ENCODE results near the gene NXPH1.

DNA sequence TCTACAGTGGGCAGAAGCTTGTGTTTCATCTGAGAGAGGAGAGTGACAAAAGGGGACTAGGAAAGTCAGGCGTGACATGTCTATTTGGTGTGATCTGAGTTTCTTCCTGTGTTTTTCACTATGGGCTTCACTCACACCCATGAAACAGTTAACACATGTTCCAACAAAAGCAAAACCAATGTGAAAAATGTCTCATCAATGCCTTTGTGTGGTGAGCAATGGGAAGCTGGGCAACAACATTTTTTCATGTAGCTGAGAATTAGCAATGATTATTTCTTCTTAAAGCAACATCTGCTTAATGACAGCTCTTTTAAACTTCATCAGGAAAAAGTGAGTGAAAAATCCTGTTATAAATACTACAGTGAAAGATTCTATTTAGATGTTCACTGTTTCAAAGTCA, 76.2 kb downstream of the NXPH1 start:
- TF ChIP-seq CTCF (IDR thresholded peaks at IDR 0.05; ENCODE audit: poor library complexity, severe bottlenecking) (no peak), MXI1 (conservative IDR thresholded peaks at IDR 0.05; ENCODE audit: poor library complexity, severe bottlenecking) (no peak), TAF1 (IDR thresholded peaks at IDR 0.05; ENCODE audit: low read depth) (no peak), EZH2 (IDR thresholded peaks at IDR 0.05; ENCODE audit: borderline replicate concordance, insufficient read depth, low read length, poor library complexity, severe bottlenecking) (no peak), RAD21 (conservative IDR thresholded peaks at IDR 0.05) (no peak), POLR2AphosphoS5 (IDR thresholded peaks at IDR 0.05) (no peak), EP300 (conservative IDR thresholded peaks at IDR 0.05; ENCODE audit: poor library complexity, severe bottlenecking) (no peak)
- TF ChIP-seq, protein P1, sequence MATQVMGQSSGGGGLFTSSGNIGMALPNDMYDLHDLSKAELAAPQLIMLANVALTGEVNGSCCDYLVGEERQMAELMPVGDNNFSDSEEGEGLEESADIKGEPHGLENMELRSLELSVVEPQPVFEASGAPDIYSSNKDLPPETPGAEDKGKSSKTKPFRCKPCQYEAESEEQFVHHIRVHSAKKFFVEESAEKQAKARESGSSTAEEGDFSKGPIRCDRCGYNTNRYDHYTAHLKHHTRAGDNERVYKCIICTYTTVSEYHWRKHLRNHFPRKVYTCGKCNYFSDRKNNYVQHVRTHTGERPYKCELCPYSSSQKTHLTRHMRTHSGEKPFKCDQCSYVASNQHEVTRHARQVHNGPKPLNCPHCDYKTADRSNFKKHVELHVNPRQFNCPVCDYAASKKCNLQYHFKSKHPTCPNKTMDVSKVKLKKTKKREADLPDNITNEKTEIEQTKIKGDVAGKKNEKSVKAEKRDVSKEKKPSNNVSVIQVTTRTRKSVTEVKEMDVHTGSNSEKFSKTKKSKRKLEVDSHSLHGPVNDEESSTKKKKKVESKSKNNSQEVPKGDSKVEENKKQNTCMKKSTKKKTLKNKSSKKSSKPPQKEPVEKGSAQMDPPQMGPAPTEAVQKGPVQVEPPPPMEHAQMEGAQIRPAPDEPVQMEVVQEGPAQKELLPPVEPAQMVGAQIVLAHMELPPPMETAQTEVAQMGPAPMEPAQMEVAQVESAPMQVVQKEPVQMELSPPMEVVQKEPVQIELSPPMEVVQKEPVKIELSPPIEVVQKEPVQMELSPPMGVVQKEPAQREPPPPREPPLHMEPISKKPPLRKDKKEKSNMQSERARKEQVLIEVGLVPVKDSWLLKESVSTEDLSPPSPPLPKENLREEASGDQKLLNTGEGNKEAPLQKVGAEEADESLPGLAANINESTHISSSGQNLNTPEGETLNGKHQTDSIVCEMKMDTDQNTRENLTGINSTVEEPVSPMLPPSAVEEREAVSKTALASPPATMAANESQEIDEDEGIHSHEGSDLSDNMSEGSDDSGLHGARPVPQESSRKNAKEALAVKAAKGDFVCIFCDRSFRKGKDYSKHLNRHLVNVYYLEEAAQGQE (IDR thresholded peaks at IDR 0.05; ENCODE audit: borderline replicate concordance) = no peak

Measured in neural cell (in vitro differentiated cells).